Activated CD4-positive, alpha-beta T cell treated with anti-CD3 and anti-CD28 coated beads, Interleukin-2, amount 50 U/mL, for 24 hours (primary cell): ENCODE data around the gene DRC3.
A peak's percentile ranks its signal among the peaks of the same experiment; 100 is the strongest.
"Not testable (repeated sequence)": the region's sequence is repeated elsewhere in the genome, so short reads cannot be mapped to it uniquely, and the experiment has no call there.

ENCODE experiments used
- DNase-seq, 2 donors: peaks; one replicate each; pipeline ENCODE4 v3.0.0-alpha.2; 2020; ENCODE audit warnings: low read depth in 1 of 2, low spot score in 1 of 2

Gene DRC3, protein sequence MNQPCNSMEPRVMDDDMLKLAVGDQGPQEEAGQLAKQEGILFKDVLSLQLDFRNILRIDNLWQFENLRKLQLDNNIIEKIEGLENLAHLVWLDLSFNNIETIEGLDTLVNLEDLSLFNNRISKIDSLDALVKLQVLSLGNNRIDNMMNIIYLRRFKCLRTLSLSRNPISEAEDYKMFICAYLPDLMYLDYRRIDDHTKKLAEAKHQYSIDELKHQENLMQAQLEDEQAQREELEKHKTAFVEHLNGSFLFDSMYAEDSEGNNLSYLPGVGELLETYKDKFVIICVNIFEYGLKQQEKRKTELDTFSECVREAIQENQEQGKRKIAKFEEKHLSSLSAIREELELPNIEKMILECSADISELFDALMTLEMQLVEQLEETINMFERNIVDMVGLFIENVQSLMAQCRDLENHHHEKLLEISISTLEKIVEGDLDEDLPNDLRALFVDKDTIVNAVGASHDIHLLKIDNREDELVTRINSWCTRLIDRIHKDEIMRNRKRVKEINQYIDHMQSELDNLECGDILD

DNA sequence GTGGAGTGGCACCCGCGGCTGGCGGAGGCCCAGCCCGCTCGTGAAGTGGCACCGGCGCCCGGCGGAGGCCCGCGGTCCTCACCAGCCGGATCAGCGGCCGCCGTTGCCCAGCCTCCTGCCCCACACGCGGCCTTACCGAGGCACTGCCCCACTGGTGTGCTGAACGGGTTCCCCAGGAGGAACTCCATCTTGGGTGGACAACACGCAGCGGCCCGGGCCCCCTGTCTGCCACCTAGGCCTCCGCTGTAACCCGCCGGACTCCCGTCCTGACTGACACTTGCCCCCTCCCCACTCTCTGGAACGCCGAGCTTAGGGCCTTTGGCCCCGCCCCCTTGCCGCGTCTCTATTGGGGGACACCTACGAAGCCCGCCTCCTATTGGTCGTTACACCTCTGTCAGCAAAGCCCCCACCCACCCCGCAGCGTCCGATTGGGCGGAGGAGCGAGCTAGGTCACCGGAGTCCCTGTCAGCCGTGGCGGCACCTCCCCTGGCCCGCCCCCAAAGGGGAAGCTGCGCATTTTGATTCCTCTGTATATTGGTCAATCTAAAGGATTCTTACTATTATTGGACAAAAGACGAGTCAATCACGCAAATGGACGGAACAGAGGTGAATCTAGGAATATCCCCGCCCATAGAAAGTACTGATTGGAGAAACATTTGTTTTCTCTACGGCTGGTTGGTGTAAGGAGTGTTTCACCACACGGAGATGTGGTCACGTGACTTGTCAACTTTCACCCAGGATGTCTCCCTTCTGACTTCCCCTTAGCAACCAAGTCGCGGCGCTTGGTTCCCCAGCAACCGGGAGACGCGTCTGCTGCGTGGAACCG lies at the start of gene DRC3, which contains the start of gene TOM1L2:
Gene DRC3 (plus strand): TSS at position 737 of the 826 bp plus-strand sequence. CDS start 4,737 bp downstream, outside the sequence.
Gene TOM1L2 (minus strand): TSS at position 275 of the 826 bp plus-strand sequence. CDS start 87 bp downstream, at position 188.
- peak; percentile 98 to 100 for DNase-seq

DNA sequence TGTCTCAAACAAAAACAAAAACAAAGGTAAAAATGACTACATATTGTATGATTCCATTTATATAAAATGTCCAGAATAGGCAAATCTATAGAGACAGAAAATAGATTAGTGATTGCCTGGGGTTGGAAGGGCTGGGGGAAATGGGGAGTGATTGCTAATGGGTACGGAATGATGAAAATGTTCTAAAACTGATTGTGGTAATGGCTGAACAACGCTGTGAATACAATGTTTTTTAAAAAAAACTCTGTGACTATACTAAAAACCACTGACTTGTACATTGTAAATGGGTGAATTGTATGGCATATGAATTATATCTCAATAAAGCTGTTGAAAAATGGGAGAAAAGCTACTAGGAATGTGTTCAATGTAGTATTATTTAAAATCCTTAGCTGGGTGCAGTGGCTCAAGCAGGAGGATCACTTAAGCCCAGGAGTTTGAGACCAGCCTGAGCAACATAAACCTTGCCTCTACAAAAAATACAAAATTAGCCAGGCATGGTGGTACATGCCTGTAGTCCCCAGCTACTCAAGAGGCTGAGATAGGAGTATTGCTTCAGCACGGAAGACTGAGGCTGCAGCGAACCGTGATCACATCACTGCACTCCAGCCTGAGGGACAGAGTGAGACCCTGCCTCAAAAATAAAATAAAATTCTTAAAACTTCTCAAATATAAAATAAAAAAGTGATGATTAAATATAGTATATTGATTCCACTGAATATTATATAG lies 48.4 kb upstream of the DRC3 start:
- no peak for DNase-seq

DNA sequence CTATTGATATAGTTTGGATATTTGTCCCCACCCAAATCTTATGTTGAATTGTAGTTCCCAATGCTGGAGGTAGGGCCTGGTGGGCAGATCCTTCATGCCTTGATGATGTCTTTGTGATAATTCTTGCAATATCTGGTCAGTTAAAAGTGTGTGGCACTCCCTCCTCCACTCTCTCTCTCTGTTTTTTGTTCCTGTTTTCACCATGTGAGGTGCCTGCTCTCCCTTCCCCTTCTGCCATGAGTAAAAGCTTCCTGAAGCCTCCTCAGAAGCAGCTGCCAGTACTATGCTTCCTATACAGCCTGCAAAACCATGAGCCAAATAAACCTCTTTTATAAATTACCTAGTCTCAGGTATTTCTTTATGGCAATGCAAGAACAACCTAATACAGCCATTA lies 47.8 kb upstream of the DRC3 start:
- no peak for DNase-seq

DNA sequence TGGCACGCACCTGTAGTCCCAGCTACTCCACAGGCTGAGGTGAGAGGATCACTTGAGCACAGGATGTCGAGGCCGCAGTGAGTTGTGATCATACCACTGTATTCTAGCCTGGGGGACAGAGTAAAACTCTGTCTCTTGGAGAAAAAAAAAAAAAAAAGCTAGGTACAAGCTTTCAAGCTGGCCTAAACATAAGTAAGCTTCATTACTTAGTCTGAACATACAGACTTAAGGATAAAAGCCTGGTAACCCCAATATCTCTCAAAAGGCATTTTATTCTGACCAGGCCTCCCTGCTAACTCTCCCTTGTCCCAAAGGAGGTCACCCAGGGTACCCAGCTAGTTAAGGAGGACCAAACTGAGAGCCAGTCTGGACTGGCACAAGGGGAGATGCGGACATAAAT lies 46.6 kb upstream of the DRC3 start:
- no peak for DNase-seq

DNA sequence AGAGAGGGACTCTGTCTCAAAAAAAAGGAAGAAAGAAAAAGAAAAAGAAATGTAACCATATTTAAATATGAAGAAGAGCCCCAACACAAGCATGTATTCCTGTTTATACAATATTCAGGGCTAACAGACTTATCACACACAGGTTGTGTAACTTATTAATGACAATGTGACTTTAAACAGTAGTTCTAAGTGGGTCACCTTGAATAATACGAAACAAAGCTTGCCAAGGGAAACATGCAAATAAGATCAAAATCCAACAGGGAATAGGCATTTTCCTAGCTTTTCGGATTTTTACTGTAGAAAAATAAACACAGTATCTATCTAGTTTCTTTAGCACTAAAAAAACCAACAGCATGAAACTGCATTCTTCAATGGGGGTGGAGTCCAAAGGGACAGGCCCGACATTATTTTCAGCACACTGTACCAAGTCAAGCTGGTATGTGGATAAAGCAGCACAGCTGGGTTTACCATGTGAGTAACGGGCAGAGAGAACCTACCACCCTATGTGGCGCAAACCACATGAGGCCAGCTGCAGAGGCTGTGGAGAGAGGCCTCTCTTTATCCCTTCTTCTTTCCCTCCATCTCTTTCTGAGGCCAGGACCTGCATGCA lies 45.7 kb upstream of the DRC3 start:
- no peak for DNase-seq

DNA sequence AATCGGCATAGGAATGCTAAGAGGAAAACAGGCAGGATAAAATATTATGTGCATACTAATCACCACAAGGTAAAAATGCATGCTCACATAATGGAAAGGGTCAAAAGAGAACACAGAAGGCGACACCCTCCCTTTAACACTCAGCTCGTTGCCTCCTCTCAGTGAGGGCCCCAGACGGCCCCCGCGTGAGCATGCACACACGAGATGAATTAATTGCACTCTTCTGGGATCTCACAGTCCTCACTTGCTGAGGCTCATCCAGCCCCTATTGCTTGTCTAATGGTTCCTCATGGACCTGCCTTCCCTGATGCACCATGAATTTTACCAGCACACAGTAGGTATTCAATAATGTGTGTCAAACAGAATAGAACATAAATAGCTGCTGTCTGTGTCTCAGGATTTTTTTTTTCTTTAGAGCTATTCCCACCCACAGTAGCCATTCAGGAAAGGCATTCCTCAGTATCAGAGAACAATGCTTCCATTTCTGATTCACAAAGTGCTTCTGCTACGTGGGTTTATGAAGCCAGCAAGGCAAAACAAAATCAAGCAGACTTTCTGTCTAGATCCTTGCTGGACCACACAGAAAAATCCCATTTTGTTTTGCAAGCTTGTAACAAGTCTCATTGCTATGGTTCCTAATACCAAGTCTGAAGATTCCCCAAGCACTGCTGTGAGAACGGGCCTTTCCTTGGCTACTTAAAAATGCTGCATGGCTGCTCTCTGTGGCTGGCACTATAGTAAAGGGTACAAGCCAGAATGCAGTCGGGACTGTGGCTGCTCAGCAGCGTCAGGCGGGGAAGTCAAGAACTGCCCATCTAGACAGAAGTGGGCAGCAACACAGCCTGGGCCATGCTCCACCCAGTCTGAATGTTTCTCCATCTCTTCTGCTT lies 44.0 kb upstream of the DRC3 start:
- no peak for DNase-seq

DNA sequence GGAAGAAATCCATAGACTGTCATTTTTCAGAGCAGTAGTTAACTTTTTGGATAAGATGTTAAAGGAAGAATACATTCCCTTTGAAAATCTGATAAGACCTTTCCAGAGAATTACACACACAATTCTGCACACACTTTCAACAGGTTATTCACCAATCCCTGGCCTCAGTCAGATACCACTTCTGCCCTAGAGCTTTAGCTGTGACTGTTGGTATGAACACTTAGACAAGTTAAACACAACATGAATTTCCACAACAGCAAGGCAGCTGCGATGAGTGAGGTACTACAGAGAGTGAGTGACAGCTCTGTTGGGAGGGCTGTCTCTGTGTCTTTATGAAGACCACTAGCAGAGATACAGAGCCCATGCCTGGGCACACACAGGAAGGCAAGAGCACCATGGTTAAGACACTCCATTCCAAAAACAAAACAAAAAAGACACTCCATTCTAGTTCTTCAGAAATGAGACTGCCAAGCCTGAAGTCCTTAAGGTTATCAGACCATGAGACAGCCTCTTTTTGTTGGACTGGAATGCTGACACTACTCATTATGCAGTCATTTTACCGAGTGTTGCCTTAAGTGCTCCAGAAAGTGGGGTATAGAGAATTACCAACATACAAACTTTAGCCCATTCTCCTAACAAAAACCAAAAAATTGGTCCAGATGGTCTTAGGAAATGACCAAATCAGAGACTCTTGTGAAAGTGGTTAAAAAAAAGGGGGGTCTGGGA lies 42.8 kb upstream of the DRC3 start:
- DNase-seq: no peak

DNA sequence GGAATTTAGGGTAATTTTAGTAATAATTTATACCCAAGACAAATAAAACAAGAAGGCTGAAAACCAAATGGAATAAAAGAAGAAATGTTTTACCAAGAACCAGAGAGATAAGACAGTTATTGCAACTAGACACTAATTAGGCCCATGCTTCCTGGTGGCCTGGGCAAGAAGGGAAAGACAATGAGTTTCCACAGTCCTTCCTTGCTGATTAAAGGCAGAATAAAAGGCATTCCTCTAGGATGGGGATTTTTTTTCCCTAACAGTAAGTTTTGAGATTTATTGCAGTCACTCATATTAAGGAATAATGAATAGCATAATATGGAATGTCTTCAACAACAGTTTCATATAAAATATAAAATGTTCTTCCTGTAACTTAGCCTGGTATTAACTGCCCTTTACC lies 42.0 kb upstream of the DRC3 start:
- no peak for DNase-seq

DNA sequence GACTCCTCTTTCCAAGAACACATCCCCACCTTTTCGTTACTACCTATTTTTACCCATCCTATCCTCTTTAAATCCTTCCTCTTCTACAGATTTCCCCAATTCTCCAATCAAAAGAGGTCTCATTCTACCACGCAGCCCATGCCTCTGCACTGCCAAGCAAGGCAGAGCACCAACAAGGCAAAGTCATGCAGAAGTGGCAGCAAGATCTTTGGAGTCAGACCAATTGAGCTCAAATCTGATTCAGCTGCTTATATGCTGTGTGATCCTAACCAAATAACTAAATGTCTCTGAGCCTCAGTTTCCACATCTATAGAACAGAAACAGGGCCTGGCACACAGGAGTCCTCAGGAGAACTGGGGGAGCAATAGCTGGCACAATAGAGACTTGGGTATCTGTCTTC lies 41.5 kb upstream of the DRC3 start:
- DNase-seq: no peak

DNA sequence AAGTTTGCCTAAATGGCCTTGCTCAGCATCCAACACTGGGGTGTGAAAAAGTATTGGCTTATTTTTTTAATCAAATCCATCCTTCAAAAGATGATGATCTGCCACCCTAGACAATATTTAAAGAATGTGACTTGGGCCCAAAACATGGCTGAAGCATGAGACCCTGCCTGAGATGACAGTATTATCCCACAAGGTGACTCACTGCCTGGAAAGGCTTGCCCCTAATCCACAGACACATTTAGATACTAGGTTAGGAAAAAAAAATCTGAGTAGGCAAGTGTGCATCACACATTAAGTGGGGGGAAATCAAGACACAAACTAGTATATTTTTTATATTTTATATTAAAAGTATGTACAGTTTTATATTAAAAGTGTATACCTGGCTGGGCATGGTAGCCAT lies 38.9 kb upstream of the DRC3 start:
- DNase-seq: no peak

DNA sequence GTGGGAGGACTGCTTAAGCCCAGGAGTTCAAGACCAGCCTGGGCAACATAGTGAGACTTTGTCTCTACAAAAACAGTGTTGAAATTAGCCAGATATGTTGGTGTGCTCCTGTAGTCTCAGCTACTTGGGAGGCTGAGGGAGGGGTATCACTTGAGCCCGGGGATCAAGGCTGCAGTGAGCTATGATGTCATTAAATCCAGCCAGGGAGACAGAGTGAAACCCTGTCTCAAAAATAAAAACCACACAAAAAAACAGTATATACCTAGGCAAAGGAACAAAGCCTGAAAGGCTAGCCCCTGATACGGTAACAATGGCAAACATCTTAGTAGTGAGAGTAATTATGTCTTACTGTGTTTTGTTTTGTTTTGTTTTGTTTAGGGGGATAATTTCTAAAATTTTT lies 38.4 kb upstream of the DRC3 start:
- DNase-seq: no peak

DNA sequence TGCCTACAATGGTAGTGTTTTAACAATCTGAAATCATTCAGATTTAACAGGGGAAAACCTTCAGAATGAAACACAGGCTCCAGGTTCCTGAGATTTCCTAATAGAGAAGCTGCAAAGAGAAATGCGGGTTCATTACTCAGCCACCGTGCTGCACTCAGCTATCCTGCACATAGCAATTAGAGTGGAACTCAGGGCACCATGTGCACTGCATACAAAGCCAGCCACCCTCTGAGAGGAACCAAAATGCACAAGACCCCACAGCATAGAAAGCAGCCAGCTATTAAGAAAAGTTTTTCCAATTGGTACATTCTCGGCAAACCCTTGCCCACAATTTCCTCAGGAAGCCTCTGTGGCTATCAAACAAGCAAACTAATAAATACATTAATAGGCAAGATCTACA lies 37.9 kb upstream of the DRC3 start:
- no peak for DNase-seq

DNA sequence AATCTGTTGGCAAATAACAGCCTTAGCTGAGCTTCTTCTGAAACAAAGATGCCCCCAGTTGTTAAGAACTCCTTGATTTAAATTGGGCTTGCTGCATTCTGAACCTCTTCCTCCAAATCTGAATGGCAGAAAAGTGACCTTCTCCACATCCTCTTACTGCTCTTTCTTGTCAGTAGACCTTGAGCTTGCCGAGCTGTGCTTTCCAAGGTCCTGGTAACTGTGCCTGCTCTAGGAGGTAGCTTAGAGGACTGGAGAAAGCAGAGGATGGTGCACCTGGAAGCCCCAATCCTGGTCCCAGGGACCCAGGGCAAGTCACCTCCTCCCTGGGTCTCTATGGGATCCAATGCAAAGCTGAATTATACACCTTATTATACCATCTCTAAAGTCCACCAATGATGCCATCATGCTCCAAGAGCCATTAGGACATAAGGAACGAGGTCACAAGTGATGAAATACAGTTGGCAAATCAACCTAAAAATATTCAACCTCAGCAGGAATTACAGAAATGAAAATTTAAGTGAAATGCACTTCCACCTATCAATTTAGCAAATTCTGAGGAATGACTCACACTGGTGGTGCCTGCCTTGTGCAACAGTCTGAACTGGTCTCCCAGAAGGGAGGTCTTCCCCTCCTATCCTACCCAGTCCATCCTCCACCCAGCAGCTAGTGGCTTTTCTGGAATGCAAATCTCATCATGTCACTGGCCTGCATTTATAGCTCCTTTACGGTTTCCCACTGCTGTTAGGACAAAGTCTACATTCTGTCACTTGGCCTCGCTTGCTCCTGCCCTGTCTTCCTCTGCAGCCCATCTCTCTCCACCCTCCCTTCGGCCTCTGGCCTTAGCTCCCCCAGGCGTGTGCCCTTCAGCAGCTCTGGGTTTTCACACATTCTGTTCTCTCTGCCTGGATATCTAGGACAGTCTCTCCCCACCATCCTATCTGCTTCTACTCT lies 37.1 kb upstream of the DRC3 start:
- no peak for DNase-seq

DNA sequence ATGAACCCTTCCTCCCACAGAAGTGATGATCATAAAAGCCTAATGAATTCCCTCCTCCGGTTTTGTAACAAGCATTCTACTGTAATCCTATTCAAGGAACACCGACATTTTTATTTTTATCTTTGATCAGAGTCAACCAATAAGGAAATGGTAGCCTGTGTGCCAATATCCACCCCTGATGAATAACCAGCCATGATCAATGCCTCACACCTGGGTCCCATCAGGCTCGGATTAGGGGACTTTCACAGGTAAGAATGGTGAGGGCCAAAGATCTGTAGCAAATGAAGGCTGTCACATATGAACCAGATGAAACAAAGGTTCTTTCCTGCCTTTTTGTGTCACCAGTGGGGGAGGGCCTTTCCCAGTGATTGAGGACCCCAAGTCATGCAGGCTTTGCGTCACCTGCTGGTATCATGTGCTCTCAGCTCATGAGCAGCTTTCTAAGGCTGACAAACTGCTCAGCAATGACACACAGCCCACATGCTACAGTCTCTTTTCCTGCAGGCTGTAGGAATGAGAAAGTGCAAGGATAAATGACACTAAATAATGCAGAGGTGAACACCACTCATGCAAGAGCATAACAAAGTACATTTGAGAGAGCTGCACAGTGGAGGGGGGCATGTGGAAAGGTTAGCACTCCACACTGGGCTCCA lies 35.3 kb upstream of the DRC3 start:
- DNase-seq: no peak

DNA sequence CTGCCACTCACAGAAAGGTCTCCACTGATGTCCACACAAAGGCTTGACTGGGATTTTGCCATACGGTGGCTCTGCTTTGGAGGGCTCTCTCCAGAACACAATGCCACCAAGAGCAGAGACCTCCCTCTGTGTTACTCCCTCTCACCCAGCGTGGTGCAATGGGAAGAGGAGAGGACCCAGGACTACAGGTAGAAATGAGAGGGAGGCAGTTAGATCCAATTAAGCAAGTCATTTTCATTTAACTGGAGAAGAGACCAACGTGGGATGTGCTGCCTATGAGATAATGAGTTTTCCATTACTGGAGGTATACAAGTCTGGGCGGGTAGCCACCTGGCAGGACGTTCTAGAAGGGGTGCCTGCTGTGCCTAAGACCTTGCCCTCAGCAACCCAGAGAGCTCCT lies 34.7 kb upstream of the DRC3 start:
- no peak for DNase-seq

DNA sequence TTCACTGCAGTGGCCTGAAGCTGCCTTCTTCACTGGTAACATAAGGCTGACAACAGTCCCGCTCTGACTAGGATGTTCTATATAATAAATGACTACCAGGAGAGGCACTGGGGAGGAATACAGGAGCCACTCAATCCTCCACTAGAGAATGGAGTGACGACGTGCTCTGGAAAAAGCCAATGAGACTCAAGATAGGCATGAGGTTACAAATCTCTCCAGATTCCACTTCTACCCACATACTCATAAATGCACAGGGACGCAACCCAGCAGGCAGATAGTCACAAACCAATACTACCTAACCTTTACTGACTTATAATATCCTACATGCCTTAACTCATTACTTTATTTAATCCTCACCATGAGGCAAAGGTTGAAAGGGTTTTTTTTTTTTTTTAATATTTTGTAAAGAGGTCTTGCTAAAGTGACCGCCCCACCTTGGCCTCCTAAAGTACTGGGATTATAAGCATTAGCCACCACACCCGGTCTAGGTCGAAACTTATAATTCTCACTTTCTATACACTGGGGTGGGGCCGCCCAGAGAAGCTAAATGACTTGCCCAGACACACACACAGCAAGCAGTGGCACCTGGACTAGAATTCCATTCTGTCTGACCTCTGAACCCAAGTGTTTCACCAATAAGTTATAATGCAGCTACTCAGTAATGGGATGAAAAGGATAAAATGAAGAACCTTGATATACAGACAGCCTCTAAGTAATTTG lies 34.1 kb upstream of the DRC3 start:
- no peak for DNase-seq

DNA sequence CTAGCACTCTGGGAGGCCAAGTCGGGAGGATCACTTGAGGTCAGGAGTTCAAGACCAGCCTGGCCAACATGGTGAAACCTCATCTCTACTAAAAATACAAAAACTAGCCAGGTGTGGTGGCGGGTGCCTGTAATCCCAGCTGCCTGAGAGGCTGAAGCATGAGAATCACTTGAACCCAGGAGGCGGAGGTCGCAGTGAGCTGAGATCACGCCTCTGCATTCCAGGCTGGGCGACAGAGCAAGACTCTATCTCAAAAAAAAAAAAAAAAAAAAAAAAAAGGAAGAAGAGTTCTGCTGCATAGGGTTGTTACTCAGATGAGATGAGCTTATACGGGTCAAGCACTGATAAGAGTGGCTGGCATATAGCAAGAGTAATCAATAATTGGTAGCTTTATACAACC lies 32.7 kb upstream of the DRC3 start:
- not testable (repeated sequence) for DNase-seq
